HEK293 (cell line): ENCODE results near the gene RCSD1.
A peak's percentile ranks its signal among the peaks of the same experiment; 100 is the strongest.

Experiments used
- CTCF ChIP-seq: fragments of 450-650 bp; formaldehyde crosslinking; IDR thresholded peaks from 2 replicates; pipeline ENCODE4 v1.5.1; 2016; ENCODE audit warnings: missing biosample characterization, missing genetic modification characterization
- GLI4 ChIP-seq: fragments of 450-650 bp; formaldehyde crosslinking; IDR thresholded peaks from 2 replicates; pipeline ENCODE4 v1.5.1; 2016; ENCODE audit warnings: missing biosample characterization, missing genetic modification characterization
- HOXA7 ChIP-seq: sonication (generic); formaldehyde crosslinking; IDR thresholded peaks from 2 replicates; pipeline ENCODE4 v1.8.1; 2022; ENCODE audit warnings: missing genetic modification reagents, borderline replicate concordance
- SCRT2 ChIP-seq: fragments of 450-650 bp; formaldehyde crosslinking; IDR thresholded peaks from 2 replicates; pipeline ENCODE4 v1.5.1; 2016; ENCODE audit warnings: missing biosample characterization, missing genetic modification characterization
- SETDB1 ChIP-seq: IDR thresholded peaks from one replicate; pipeline ENCODE4 v1.6.1; 2017; ENCODE audit warnings: mild to moderate bottlenecking, low read length, moderate library complexity, mixed read lengths; ENCODE audit not compliant: insufficient read length
- YY1 ChIP-seq: fragments of 450-650 bp; formaldehyde crosslinking; IDR thresholded peaks from 2 replicates; pipeline ENCODE4 v1.5.1; 2018; ENCODE audit warnings: missing biosample characterization, missing genetic modification characterization
- ZBTB17 ChIP-seq: fragments of 450-650 bp; formaldehyde crosslinking; IDR thresholded peaks from 2 replicates; pipeline ENCODE4 v1.5.1; 2016; ENCODE audit warnings: missing biosample characterization, missing genetic modification characterization
- ZFP3 ChIP-seq: fragments of 450-650 bp; formaldehyde crosslinking; IDR thresholded peaks from 2 replicates; pipeline ENCODE4 v1.5.1; 2016; ENCODE audit warnings: low read depth, missing biosample characterization, missing genetic modification characterization
- ZFP41 ChIP-seq: fragments of 450-650 bp; formaldehyde crosslinking; IDR thresholded peaks from 2 replicates; pipeline ENCODE4 v1.5.1; 2016; ENCODE audit warnings: missing biosample characterization, missing genetic modification characterization, borderline replicate concordance
- ZNF169 ChIP-seq: fragments of 450-650 bp; formaldehyde crosslinking; IDR thresholded peaks from 2 replicates; pipeline ENCODE4 v1.5.1; 2016; ENCODE audit warnings: missing biosample characterization, missing genetic modification characterization
- TF ChIP-seq, protein P1 (sequence below): fragments of 450-650 bp; formaldehyde crosslinking; IDR thresholded peaks from 2 replicates; pipeline ENCODE4 v1.5.1; 2016; ENCODE audit warnings: missing biosample characterization, missing genetic modification characterization, low read depth
- TF ChIP-seq, protein P2 (sequence below): fragments of 450-650 bp; formaldehyde crosslinking; IDR thresholded peaks from 2 replicates; pipeline ENCODE4 v1.5.1; 2016; ENCODE audit warnings: missing biosample characterization, missing genetic modification characterization
- TF ChIP-seq, protein P3 (sequence below): fragments of 450-650 bp; formaldehyde crosslinking; IDR thresholded peaks from 2 replicates; pipeline ENCODE4 v1.5.1; 2016; ENCODE audit warnings: missing biosample characterization, missing genetic modification characterization
- TF ChIP-seq, protein P4 (sequence below): IDR thresholded peaks from 2 replicates; pipeline ENCODE4 v1.6.1; 2011; ENCODE audit warnings: mild to moderate bottlenecking, low read depth, low read length, borderline replicate concordance

DNA sequence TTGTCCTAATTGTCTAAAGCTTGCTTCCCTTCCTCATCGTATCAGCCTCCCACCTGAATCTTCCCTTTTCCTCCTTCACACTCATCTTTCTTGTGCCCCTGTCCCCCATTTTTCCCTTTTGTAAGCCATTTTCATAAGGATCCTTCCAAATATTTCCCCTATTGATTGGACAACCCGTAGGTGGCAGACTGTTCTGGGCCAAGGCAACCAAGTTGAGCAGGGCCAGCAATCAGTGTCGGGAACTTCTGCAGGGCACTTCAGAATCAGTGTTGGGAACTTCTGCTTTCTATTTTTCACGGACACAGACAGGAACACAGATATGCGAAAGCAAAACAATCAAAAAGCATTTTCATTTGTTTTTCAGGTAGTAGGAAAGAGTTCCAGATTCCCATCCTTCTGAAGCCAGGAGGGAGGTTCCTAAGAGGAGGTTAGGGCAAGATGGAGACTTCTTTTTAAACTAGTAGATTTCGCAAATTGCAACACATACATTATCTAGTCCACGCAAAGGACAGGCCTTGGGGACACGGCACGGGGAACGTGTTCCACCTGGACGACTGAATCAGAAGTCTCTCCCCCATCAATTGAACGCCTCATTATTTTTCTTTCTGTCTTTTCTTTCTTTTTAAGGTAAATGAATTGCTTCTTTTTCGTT lies 91.1 kb downstream of the RCSD1 start:
- no peak for TF ChIP-seq ZFP3 (tag by site-specific recombination)
- TF ChIP-seq CTCF = peak; percentile 55; the same call in 1 of the 2 replicates
- no peak for TF ChIP-seq ZFP41 (tag by site-specific recombination)
- no peak for TF ChIP-seq GLI4
- TF ChIP-seq YY1 = no peak
- TF ChIP-seq, protein P1, sequence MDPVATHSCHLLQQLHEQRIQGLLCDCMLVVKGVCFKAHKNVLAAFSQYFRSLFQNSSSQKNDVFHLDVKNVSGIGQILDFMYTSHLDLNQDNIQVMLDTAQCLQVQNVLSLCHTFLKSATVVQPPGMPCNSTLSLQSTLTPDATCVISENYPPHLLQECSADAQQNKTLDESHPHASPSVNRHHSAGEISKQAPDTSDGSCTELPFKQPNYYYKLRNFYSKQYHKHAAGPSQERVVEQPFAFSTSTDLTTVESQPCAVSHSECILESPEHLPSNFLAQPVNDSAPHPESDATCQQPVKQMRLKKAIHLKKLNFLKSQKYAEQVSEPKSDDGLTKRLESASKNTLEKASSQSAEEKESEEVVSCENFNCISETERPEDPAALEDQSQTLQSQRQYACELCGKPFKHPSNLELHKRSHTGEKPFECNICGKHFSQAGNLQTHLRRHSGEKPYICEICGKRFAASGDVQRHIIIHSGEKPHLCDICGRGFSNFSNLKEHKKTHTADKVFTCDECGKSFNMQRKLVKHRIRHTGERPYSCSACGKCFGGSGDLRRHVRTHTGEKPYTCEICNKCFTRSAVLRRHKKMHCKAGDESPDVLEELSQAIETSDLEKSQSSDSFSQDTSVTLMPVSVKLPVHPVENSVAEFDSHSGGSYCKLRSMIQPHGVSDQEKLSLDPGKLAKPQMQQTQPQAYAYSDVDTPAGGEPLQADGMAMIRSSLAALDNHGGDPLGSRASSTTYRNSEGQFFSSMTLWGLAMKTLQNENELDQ (tag by site-specific recombination) = no peak
- TF ChIP-seq, protein P2, sequence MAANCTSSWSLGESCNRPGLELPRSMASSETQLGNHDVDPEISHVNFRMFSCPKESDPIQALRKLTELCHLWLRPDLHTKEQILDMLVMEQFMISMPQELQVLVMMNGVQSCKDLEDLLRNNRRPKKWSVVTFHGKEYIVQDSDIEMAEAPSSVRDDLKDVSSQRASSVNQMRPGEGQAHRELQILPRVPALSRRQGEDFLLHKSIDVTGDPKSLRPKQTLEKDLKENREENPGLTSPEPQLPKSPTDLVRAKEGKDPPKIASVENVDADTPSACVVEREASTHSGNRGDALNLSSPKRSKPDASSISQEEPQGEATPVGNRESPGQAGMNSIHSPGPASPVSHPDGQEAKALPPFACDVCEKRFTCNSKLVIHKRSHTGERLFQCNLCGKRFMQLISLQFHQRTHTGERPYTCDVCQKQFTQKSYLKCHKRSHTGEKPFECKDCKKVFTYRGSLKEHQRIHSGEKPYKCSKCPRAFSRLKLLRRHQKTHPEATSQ = no peak
- TF ChIP-seq, protein P3, sequence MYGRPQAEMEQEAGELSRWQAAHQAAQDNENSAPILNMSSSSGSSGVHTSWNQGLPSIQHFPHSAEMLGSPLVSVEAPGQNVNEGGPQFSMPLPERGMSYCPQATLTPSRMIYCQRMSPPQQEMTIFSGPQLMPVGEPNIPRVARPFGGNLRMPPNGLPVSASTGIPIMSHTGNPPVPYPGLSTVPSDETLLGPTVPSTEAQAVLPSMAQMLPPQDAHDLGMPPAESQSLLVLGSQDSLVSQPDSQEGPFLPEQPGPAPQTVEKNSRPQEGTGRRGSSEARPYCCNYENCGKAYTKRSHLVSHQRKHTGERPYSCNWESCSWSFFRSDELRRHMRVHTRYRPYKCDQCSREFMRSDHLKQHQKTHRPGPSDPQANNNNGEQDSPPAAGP (tag by site-specific recombination) = no peak
- no peak for TF ChIP-seq HOXA7 (CRISPR knock-in tag)
- no peak; the same call in none of the 2 replicates for TF ChIP-seq ZBTB17 (tag by site-specific recombination)
- no peak for TF ChIP-seq SCRT2 (tag by site-specific recombination)
- no peak for TF ChIP-seq ZNF169 (tag by site-specific recombination)
- TF ChIP-seq SETDB1 = no peak
- TF ChIP-seq, protein P4, sequence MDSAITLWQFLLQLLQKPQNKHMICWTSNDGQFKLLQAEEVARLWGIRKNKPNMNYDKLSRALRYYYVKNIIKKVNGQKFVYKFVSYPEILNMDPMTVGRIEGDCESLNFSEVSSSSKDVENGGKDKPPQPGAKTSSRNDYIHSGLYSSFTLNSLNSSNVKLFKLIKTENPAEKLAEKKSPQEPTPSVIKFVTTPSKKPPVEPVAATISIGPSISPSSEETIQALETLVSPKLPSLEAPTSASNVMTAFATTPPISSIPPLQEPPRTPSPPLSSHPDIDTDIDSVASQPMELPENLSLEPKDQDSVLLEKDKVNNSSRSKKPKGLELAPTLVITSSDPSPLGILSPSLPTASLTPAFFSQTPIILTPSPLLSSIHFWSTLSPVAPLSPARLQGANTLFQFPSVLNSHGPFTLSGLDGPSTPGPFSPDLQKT = no peak
